HTR-8/SVneo (cell line): Measurements from ENCODE around the gene CNPY1.
"Not testable (repeated sequence)": the region's sequence is repeated elsewhere in the genome, so short reads cannot be mapped to it uniquely, and the experiment has no call there.

Experiments used
- DNase-seq: peaks from one replicate; pipeline ENCODE4 v3.0.0; 2011; ENCODE audit warnings: low spot score, mixed read lengths; ENCODE audit not compliant: insufficient read length
- FAIRE-seq: peaks from 2 replicates; lab custom pipeline; 2011; peaks lifted over from hg19 to GRCh38; lab: Jason Lieb, UNC

CNPY1 gene

DNA sequence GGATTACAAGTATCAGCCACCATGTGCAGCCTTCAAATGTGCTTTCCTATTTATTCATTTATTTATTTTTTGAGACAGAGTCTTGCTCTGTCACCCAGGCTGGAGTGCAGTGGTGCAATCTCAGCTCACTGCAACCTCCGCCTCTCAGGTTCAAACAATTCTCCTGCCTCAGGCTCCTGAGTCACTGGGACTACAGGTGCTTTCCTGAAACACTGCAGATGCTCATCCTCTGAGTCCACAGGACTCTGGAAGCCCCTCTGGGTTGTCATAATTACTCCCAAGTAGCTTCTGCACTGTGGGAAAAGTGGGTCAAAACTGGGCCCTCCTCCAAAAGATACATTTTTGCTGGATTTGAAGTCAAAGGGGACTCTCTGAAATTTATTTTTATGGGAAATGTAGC, at the start of gene CNPY1:
TSS of gene CNPY1 (minus strand) at position 111 of the 400 bp plus-strand sequence. CDS start 630 bp downstream, outside the sequence.
- FAIRE-seq, DNase-seq: not testable (repeated sequence)

DNA sequence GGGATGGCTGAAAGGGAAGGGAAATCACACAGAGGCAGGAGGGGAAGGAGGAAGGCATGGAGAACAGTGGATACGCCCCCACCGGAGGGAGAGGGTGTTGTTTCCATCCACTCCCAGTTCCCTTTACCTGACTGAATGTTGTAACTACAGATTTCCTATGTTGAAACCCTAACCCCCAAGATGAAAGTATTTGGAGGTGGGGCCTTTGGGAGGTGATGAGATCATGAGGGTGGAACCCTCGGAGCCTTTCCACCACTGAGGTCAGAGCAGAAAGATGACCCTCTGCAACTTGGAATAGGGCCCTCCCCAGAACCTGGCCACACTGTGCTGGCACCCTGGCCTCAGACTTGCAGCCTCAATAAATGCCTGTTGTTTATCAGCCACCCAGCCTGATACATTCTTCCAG, 48.6 kb upstream of the CNPY1 start:
- no peak for FAIRE-seq
- DNase-seq: no peak

DNA sequence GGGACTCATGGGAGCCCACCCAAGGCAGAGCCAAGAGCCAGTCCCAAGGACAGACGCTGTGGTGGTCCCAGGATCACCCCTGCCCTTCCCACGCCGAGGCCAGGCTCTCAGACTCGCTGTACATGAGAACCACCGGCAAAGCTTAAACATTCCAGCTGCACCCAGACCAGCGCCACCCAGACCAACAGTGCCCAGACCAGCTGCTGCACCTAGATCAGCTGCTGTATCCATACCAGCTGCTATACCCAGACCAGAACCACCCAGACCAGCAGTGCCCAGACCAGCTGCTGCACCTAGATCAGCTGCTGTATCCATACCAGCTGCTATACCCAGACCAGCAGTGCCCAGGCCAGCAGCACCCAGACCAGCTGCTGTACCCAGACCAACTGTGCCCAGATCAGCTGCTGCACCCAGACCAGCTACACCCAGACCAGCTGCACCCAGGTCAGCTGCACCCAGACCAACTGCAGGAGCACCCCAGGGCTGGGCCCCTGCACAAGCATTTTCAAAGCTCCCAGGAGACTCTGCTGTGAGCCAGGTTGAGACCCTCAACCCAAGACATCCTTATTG, 47.9 kb upstream of the CNPY1 start:
- FAIRE-seq (no peak), DNase-seq (no peak)

DNA sequence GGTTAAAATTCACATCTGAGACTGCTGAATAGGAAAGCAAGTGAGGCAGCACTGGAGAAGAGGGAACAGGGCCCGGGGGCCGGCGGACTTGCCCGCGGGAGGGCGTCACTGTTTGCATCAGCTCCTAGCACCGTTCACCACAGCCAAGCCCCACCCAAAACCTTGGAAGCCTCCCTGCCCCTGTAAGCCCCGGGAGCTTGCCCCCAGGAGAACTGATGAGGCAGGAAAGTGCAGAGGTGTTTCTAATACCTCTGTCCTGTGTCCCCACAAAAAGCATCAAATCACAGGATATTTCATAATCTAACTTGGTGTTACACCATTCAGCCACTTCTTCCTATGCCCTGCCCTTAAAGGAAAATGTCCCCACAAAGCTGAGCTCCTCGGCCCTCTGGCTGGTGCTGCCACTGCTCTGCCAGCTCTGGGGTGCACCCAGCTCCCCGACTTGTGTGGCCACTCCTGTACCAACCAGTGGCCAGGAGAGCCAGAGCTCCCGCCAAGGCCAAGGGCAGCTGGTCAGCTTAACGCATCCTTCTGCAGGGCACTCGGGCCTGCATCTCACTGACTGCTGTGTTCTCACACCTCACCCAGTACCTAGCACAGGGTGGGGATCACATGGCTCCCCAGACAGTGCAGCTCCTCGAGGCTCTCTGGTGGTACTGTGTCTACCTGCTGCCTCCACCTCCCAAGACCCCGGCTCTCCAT, 47.3 kb upstream of the CNPY1 start:
- DNase-seq (no peak), FAIRE-seq (no peak)

DNA sequence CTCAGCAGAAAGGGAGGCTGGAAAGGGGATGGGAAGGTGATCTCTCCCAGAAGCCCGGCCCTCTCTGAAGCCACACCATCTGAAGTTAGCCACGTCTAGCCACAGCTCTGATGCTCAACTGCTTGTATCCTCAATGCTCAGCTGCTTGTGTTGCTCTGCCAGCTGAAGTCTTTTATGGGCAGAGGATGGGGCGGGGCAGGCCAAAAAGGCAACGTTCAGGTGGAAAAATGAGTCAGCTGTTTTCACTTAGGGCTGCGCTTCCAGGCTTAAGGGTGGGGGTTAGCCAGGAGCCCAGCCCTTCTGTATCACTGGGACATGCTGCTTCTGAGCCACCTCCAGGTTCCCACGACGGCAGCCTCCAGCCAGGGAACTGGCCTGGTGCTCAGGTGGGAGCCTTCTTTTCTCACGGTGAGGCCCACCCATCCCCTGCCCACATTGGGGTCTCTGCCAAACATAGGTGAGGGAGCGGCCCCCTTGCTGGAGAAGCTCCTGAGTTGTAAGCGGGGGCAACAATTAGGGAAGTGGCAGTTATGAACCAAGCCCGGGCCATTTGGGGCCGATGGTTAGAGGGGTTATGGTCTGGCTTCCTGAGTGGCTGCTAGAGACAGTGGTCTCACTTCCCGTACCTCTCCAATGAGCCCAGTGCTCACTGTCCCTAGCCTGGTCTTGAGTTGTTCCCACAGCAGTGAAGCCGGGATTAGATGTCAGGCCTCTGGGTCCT, 44.9 kb upstream of the CNPY1 start:
- FAIRE-seq (no peak), DNase-seq (no peak)

DNA sequence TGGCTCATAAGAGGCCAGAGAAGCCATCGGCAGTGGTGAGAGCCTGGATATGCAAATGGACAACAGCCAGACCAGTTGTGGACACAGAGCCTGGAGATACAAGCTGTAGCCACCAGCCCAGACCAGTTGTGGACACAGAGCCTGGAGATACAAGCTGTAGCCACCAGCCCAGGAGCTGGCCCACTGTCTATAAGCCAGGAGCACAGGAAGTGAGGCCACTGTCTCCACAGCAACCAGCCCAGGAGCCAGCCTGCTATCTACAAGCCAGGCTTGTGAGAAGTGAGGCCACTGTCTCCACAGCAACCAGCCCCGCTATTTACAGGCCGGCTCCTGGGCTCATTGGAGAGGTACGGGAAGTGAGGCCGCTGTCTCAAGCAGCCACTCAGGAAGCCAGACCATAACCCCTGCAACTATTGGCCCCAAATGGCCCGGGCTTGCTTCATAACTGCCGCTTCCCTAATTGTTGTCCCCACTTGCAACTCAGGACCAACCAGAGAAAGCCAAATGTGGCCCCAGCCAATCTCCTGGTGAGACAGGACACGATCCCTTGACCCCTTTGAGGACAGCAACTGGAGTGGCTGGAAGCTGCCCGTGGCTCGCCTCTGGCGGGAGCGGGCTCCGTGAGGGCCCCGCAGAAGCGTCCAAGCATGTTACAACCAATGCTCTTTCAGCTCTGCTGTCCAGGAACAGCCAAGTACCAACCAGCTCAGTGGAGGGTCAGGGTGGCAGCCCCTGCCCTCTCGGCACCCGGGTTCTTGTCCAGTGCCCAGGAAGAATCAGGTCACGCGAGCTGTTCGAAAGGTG, 44.1 kb upstream of the CNPY1 start:
- FAIRE-seq (no peak), DNase-seq (no peak)

DNA sequence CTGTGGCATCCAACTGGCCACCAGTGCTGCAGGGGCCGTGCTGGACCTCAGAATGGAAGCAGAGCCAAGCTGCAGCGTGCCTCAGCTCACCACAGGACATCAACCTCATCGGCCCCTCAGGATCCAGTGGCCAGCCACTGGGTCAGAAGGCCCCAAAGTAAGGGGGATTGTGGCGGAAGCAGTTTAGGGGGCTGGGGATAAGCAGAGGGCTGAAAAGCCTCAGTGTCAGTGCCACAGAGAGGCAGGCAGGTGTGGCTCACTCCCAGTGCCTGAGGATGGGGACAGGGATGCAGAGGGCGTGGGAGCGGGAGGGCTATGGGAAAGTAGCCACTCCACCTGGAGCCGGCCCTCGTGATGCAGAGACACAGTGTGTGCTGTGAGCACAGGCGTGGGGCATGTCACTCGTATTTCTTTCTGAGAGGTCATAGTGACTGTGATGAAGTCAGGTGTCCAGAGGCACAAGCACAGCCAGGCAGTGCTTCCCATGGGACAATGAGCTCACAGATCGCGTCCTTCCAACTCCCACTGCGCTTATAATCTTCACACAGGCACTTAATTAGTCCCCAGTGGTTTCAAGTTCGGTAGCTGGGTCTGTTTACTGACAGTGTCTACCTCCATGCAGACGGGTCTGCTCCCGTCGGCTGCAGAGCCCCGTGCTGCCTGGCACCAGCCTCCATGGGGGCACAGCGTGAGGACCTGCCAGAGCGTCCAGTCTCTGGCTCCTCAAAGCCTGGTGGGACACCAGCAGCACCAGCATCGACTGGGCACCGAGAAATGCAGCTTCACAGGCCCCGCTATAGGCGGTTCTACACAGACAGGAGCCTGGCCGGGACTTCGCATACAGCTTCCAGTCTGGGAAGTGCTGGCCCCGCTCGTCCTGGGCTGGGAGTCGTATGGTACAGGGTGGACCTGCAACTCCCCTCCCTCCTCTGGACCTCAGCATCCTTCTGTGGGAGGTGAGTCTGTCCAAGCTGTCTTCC, 42.9 kb upstream of the CNPY1 start:
- FAIRE-seq (no peak), DNase-seq (no peak)

DNA sequence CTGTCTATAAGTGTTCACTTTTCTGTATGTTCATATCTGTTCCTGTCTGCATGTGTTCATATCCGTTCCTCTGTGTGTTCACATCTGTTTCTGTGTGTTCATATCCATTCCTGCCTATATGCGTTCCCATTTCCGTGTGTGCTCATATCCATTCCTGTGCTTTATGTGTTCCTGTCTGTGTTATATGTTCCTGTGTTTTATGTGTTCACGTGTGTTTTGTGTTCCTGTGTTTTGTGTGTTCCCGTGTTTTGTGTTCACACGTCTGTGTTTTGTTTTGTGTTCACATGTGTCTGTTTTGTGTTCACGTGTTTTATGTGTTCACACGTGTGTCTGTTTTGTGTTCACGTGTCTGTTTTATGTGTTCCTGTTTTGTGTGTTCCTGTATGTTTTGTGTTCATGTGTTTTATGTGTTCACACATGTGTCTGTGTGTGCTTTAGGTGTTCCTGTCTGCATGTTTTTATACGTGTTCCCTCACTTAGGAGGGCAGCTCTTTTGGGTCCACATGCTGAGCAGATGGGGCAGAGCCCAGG, 42.2 kb upstream of the CNPY1 start:
- DNase-seq (no peak), FAIRE-seq (no peak)

DNA sequence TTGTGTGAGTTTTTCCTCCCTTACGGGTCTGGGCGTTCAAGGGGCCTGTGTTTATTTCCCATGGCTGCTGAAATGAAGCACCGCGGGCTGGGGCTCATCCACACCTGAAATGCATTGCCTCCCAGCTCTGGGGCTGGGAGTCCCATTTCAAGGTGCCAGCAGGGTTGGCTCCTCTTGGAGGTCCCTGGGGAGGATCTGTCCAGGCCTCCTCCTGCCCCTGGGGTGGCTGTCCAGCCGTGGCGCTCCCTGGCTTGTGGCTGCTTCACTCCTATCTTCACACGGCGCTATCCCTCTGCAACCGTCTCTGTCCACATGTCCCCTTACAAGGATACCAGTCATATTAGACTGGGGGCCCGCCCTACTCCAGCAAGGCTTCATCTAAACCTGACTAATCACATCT, 41.1 kb upstream of the CNPY1 start:
- no peak for DNase-seq
- no peak for FAIRE-seq

DNA sequence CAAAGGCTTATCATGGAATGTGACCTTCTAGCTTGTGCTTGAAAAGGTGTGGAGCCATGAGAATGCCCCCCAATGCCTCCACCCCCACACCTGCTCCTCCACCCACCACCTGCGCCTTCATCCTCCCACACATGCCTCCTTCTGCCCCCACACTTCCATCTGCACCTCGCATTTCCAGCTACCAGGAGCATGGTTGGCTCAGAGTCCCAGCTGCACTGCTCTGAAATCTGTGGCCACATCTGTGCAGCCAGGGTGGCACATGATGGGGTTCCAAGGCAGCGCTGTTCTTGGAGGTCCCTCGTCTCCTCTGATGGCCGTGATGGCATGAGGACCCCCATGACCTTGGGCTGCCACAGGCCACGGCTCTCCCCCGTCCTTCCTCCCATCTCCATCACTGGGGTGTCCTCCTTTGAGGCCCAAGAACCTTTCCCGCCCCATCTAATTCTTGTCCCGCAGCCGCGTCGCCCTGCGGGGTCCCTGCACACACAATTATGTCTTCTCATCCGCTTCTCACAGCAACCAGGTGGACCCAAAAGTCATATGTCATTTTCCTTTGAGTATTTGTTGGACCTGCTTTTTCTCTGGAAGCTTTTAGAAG, 40.6 kb upstream of the CNPY1 start:
- FAIRE-seq (no peak), DNase-seq (no peak)

DNA sequence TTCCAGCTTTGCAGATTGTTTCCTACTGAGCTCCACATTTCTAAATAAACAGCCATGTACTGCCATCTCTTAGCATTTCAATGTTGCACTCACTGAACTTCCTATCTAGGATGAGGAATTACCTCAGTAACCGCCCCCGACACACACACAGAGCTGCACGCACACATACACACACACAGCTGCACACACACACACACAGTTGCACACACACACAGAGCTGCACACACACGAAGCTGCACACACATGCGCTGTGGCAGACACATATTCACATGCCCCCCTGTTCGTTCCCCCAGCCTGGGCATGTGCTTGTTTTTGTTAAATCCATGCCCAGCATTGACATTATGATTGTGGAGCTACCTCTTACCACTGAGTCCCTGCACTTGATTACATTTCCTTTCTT, 39.6 kb upstream of the CNPY1 start:
- no peak for FAIRE-seq
- no peak for DNase-seq

DNA sequence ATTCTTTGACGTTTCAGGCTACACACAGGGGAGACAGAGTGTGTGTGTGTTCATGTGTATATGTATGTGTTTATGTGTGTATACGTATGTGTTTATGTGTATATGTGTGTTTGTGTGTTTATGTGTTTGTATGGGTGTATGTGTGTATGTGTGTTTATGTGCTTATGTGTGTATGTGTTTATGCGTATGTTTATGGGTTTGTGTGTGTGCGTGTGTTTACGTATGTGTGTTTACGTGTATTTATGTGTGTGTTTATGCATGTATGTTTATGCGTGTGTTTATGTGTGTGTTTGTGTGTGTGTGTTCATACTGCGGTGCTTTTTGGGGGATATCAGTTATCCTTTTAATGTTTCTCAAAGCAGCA, 39.2 kb upstream of the CNPY1 start:
- FAIRE-seq (no peak), DNase-seq (no peak)

DNA sequence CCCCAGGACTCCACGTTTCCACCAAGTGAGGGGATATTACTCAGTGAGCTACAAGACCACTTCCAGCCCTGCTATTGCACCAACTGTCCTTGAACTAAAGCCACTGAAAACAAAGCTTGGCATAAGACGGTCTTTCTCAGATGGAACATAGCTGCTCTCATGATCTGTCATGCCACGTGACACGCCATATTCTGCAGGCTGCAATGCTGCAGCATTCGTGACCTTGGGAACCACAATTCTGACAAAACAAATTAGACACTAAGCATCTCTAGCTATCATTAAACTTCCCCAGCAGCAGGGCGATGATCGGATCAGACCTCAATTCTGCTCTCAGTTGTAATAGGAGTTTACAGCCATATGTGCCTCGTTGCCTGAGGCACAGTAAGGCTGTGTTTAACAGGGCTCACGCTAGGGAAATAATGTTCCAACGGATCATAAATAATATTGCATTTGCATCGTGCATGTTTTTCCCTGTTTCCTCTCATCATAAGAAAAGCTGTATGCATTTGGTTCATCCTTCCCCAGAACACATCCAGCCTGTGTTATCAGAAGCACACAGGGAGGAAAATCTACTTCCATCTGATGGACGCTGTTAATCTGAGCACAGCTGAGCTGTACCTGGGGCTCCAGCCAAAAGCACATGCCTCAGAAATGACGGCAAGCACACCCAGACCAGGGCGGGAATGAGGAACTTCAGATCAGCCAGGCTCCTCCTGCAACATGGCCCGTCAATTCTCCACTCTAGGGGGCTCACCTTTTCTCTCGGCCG, 38.6 kb upstream of the CNPY1 start:
- FAIRE-seq: no peak
- DNase-seq: no peak

DNA sequence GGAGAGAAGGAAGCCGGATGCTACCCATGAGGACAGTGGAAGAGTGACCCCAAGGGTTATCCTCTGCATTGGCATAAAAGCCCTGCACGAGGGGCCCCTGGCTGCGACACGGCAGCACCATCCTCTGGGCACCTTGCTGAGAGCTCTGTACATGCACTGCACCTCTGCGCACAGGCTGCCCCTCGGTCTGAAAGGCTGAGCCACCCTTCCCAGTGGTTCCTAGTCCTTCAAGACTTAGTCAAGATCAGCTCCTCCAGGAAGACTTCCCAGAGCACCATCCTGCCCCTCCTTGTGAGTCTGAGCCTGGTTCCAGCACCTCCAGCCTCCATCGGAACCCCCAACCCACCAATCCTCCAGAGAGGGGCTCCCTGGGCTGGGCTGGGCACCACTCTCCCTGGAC, 37.9 kb upstream of the CNPY1 start:
- FAIRE-seq (no peak), DNase-seq (no peak)

DNA sequence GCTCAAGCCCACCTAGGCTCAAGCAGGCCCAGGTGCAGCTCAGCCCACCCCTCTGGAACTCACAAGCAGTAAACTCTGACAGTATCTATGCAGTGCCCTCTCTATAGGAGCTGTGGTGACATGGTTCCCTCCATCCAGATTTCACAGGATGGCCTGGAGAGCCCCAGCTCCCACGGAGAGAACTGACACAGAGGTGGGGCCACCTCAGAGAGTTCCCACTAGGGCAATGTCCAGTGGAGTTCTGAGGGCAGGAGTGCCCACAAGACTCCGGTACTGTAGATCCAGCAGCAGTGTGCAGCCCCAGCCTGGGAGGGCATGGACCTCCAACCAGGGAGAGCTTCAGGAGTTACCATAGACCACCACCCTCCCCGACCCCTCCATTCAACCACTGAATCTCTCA, 37.3 kb upstream of the CNPY1 start:
- FAIRE-seq (no peak), DNase-seq (no peak)

DNA sequence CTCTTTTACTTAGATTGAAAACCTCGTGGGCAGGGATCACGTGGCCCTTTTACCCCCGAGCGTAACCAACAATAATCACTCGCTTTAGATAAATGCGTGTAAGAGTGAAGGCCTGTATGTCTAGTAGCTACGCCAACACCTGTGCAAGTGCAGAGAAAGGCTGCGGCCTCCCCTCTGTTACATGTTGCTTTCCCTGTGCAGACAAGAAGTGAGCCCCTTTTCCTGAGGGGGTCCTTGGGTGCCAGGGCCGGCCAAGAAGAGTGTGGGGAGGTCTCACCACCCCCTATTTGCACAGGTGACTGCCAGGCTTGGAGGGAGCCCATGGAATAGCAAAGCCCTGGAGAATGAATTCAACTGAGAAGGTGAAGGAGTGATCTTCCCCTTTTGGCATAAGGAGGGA, 35.6 kb upstream of the CNPY1 start:
- DNase-seq: no peak
- FAIRE-seq: no peak

DNA sequence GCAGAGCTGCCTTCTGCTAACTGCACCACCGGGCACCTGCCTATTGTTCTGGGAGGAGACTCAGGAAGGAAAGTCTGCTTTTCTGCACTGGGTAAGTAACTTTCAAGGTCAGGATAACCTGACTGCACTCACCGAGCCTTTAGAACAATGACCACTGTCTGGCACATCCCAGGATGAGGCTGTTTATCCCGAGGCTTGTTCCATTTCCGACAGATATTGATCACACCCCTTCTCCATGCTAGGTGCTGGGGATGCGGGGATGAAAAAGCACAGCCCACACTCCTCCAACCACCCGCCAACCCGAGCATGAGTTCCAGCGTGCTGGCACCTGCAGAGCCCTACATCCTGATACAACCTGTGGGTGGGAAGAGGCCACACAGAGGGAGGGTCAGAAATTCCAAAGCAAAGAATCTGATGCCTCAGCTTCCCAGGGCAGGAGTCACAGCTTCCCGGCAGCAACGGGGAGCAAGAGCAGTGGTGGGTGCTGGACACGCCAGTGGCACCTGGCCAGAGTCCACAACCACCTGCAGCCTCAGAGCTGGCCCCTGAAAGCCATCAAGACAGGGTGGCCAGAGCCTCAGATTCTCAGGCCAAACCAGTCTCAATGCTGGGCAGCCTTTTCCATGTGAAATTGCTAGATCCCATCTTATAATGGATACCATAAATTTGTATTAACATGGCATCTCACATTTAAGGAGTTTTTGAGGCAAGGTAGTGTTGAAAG, 34.9 kb upstream of the CNPY1 start:
- FAIRE-seq (no peak), DNase-seq (no peak)

DNA sequence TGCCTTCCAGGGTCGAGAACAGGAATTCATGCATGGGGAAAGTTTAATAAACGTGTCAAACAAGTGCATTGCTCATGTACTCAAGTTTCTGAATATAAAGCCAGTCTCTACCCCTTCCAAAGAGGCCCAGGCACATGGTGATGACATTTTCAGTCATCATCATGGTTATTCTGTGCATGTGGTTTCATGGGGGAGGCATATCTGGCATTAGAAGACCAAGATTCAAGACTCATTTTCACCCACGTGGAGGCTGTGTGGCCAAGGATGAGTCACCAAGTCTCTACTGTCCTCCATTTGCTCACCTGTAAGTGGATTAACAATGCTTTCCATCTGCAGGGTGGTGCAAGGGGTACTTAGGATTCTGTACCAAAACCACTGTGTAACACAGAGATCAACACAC, 34.0 kb upstream of the CNPY1 start:
- DNase-seq (no peak), FAIRE-seq (no peak)
